ENCODE measurements around the gene S100A1.
A peak's percentile ranks its signal among the peaks of the same experiment; 100 is the strongest.

The S100A1 gene

DNA sequence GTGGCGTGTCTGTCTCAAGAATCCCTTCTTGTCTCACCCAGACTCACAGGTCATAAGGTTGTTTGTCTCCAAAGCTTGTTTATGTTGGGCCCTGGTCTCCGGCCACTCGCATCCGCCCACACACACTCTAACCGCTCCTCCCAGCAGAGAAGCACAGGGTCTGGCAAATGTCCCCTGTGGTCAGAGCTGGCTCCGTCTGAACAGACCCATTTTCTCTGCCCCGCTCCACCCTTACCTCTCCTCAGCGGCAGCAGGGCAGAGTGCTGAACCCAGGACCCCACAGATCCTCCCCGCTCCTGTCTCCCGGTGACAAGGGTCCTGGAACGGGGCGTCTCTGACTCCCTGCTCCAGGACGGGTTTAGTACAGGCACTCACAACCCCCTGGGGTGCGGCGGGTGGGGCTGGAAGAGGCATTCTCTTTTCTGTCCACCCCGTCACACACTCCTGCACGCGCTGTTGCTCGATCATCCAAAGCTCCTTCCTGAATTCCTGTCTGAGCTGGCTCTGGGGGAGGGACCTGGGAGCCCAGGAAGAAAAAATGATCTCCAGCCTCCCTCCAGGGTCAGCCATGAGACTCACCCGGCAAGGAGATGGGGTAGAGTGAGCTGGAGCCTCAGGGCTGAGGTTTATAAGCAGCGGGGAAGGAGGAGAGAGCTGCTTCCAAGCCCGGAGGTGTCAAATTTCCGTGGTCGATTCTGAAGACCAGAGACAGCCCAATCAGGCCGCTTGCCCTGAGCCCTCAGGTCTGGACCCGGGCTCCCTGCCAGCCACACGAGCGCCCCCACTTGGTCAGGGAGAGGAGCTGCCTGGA lies 1.1 kb upstream of the S100A1 start, which contains the start of gene S100A13:
TSS of gene S100A13 (minus strand) at position 602 of the 811 bp plus-strand sequence. CDS start 1,033 bp downstream, outside the sequence.
- TF ChIP-seq, protein P1, sequence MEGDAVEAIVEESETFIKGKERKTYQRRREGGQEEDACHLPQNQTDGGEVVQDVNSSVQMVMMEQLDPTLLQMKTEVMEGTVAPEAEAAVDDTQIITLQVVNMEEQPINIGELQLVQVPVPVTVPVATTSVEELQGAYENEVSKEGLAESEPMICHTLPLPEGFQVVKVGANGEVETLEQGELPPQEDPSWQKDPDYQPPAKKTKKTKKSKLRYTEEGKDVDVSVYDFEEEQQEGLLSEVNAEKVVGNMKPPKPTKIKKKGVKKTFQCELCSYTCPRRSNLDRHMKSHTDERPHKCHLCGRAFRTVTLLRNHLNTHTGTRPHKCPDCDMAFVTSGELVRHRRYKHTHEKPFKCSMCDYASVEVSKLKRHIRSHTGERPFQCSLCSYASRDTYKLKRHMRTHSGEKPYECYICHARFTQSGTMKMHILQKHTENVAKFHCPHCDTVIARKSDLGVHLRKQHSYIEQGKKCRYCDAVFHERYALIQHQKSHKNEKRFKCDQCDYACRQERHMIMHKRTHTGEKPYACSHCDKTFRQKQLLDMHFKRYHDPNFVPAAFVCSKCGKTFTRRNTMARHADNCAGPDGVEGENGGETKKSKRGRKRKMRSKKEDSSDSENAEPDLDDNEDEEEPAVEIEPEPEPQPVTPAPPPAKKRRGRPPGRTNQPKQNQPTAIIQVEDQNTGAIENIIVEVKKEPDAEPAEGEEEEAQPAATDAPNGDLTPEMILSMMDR (IDR thresholded peaks at IDR 0.05; ENCODE audit: low read depth, low read length): peak; percentile 79
- peak within 1 kb of the TSS; percentile 71 for H3K4me3 ChIP-seq (ENCODE audit: low read depth, low read length)

DNA sequence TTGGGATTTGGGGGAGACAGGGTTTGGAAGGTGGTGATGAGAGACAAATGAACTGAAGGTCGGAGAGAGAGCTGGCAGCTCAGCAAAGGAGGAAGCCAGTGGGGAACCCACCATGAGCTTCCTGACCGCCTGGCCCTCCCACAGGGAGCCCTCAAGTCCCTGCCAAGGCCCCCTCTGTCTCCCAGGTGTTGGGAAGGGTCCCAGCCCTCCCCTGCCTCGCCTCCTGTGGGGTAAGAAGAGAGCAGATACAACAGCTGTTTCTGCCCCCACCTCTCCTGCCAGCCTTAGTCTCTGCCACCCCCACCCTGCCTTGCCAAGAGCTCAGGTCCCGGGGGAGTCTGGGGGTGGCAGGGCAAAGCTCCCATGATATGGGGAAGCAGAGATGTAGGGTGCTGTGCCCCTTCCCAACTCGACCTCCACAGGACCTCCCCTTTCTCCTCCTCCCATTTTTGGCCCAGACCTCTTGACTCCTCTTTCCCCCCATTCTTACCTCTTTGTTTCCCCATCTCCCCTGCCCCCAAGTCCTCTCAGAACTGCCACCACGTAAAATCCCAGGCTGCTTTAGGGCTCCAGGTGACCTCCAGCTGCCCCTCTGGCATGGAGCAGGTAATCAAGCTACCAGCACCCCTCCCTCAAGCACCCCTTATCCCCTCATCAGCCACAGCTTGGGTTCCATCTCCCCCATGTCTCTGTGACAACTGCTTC lies 556 bp downstream of the S100A1 start:
- no peak overlapping the region for H3K4me3 ChIP-seq (ENCODE audit: low read depth, low read length)
- TF ChIP-seq, protein P1 (IDR thresholded peaks at IDR 0.05; ENCODE audit: low read depth, low read length): no peak

DNA sequence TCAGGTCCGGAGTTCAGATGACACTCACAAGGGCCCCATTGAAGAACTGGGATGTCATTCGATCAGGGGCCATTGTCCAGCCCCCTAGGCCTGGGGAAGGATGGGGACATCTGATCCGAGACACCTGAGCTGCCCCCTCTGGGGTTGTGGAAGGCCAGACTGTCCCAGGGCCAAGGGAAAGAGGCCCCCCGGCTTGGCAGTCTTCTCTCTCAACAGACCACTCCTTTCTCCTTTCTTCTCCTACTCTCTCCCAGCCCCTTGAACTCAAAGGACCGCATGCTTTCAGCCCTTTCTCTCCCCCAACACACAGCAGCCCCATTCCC lies 1.1 kb downstream of the S100A1 start:
- TF ChIP-seq, protein P1 (IDR thresholded peaks at IDR 0.05; ENCODE audit: low read depth, low read length): no peak

DNA sequence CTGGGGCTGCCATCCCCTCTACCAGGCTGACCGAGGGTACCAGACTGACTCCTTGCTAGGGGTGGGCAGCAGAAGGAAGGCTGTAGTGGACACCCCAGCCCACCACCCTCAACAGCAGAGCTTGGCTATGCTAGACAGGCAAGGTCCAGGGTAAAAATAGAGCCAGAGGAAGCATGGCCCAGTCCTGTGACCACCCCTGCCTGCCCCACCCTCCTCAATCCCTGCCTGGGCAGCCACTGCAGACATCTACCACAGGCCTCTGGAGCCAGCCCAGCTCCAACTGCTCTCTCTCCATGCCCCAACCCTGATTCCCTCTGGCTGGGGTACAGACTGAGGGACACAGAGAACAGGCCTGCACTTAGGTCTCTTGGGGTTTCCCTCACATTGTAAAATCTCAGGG lies 1.7 kb downstream of the S100A1 start:
- H3K4me3 ChIP-seq (ENCODE audit: low read depth, low read length): no peak overlapping the region
- TF ChIP-seq, protein P1 (IDR thresholded peaks at IDR 0.05; ENCODE audit: low read depth, low read length): no peak

More for the DNA sequence above, 1.1 kb downstream of the S100A1 start:
- no peak overlapping the region for H3K4me3 ChIP-seq (ENCODE audit: low read depth, low read length)

DNA sequence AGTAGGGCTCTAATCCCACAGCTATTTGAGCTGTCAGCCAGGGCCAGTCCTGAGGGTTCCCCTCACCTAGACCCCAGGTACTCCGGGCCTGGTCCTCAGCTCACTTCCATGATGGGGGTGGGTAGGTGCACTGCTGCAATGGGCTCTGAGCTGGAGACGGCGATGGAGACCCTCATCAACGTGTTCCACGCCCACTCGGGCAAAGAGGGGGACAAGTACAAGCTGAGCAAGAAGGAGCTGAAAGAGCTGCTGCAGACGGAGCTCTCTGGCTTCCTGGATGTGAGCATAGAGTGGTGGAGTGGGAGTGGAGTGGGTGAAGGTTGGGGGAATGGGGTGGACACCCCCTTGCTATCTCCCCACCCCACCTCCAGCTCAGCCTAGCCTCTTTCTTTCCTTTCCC lies 2.1 kb downstream of the S100A1 start:
- TF ChIP-seq, protein P1 (IDR thresholded peaks at IDR 0.05; ENCODE audit: low read depth, low read length): no peak
- H3K4me3 ChIP-seq (ENCODE audit: low read depth, low read length): no peak overlapping the region

DNA sequence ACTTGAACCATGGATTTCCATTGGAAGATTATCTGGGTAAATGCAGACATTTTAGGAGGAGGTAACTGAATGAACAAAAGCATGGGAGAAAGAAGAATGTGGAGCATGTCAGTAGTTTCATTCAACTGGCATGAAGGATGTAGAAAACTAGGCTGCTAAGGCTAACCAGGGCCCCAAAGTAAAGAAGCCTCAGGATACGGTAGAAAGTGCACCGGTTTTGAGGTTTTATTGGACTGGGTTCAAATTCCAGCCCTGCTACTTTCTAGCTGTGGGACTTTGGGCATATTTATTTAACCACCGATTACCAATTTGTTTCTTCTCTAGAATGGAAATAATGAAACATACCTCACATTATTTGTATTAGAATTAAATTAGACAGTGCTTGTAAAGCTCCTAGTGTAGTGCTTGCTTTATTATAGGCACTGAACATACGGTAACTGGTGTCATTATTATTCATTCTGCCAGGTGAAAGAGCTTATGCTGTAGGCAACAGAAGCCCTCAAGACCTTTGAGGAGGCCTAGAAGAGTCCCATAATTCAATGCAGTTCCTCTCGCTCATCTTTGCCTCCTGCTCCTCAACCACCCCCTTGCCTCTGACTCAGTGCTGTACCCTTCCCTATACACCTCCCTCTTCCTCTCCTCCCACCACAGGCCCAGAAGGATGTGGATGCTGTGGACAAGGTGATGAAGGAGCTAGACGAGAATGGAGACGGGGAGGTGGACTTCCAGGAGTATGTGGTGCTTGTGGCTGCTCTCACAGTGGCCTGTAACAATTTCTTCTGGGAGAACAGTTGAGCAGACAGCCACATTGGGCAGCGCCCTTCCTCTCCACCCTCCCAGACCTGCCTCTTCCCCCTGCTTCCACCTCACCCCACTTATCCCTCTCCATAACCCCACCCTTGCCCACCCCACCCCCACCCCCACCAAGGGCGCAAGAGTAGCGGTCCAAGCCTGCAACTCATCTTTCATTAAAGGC lies 3.1 kb downstream of the S100A1 start:
- H3K4me3 ChIP-seq (ENCODE audit: low read depth, low read length): no peak overlapping the region
- TF ChIP-seq, protein P1 (IDR thresholded peaks at IDR 0.05; ENCODE audit: low read depth, low read length): no peak
